DOHH2 (cell line): Measurements from ENCODE around the gene FRG1.
"Not testable (repeated sequence)": the region's sequence is repeated elsewhere in the genome, so short reads cannot be mapped to it uniquely, and the experiment has no call there.

Experiments
- H3F3A ChIP-seq: fragments of 200-600 bp; sonication (generic), shearing (Covaris generic); 2 replicates; pipeline ENCODE4 v1.6.0; 2016; ENCODE audit warnings: antibody characterized with exemption, mild to moderate bottlenecking; ENCODE audit not compliant: control insufficient read depth, insufficient read depth
- H3K27ac ChIP-seq: fragments of 200-600 bp; sonication (generic); 2 replicates; pipeline ENCODE4 v1.5.1; 2014; ENCODE audit warnings: low read depth, mild to moderate bottlenecking, low read length, moderate library complexity
- H3K27me3 ChIP-seq: fragments of 200-600 bp; sonication (generic); 2 replicates; pipeline ENCODE4 v1.6.1; 2014; ENCODE audit warnings: mild to moderate bottlenecking, low read length, mixed read lengths; ENCODE audit not compliant: control insufficient read depth
- H3K36me3 ChIP-seq: fragments of 200-600 bp; sonication (generic); 2 replicates; pipeline ENCODE4 v1.6.1; 2014; ENCODE audit warnings: mild to moderate bottlenecking, low read length, moderate library complexity, mixed read lengths; ENCODE audit not compliant: control insufficient read depth
- H3K4me1 ChIP-seq: fragments of 200-600 bp; sonication (generic); 2 replicates; pipeline ENCODE4 v1.6.1; 2014; ENCODE audit warnings: mild to moderate bottlenecking, low read length, mixed read lengths; ENCODE audit not compliant: control insufficient read depth
- H3K4me2 ChIP-seq: fragments of 200-600 bp; sonication (generic); 2 replicates; pipeline ENCODE4 v1.6.0; 2014; ENCODE audit warnings: mild to moderate bottlenecking, low read length, moderate library complexity
- H3K4me3 ChIP-seq: fragments of 200-600 bp; sonication (generic); 2 replicates; pipeline ENCODE4 v1.5.1; 2014; ENCODE audit warnings: mild to moderate bottlenecking, low read length, mixed read lengths
- H3K79me2 ChIP-seq: fragments of 200-600 bp; sonication (generic); 2 replicates; pipeline ENCODE4 v1.6.1; 2014; ENCODE audit warnings: mild to moderate bottlenecking, low read length, mixed read lengths; ENCODE audit not compliant: control insufficient read depth
- H3K9me2 ChIP-seq: fragments of 200-600 bp; sonication (generic); replicated peaks from 2 replicates; pipeline ENCODE4 v1.6.1; 2014; ENCODE audit warnings: mild to moderate bottlenecking, low read length, mixed read lengths; ENCODE audit not compliant: control insufficient read depth
- H3K9me3 ChIP-seq: fragments of 200-600 bp; sonication (generic); 2 replicates; pipeline ENCODE4 v1.6.1; 2014; ENCODE audit warnings: antibody characterized with exemption, low read length, mixed read lengths; ENCODE audit not compliant: control insufficient read depth, insufficient read depth
- H4K20me1 ChIP-seq: fragments of 200-600 bp; sonication (generic); 2 replicates; pipeline ENCODE4 v1.6.0; 2014; ENCODE audit warnings: low read depth, mild to moderate bottlenecking, antibody characterized with exemption, low read length, moderate library complexity; ENCODE audit not compliant: control insufficient read depth, insufficient read depth
- EZH2phosphoT487 ChIP-seq: fragments of 200-600 bp; sonication (generic); IDR thresholded peaks from 2 replicates; pipeline ENCODE4 v1.6.1; 2017; ENCODE audit warnings: borderline replicate concordance, mild to moderate bottlenecking, antibody characterized with exemption, low read length, moderate library complexity, mixed read lengths
- TF ChIP-seq, protein P1 (sequence below): fragments of 200-600 bp; sonication (generic); IDR thresholded peaks from one replicate; pipeline ENCODE4 v1.5.1; 2014; ENCODE audit warnings: antibody characterized with exemption, mild to moderate bottlenecking, low read depth, low read length; ENCODE audit not compliant: poor library complexity, severe bottlenecking

FRG1 gene

DNA sequence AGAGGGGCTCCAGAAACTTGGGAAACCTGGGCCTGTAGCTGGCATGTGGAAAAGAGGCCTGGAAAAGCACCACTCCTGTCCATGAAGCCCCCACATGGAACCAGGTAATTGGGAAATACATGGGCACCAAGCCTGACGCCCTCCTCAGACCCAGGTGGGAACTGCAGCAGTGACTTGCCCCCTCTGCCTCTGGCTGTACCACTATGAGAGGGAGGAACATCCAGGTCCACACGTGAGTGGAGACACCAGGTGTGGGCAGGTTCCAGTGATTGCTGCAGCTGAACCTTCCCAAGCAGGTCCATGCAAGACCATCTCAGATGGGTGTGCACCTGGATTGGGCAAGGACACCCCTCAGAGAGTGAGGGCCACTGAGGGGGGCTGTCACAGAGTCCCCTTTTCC, 39.6 kb downstream of the FRG1 start:
- H3K79me2 ChIP-seq, H3K4me3 ChIP-seq, H4K20me1 ChIP-seq, H3K4me2 ChIP-seq, H3K27me3 ChIP-seq, H3F3A ChIP-seq, H3K9me2 ChIP-seq, H3K36me3 ChIP-seq, H3K9me3 ChIP-seq, H3K4me1 ChIP-seq, H3K27ac ChIP-seq: not testable (repeated sequence)
- TF ChIP-seq, protein P1, sequence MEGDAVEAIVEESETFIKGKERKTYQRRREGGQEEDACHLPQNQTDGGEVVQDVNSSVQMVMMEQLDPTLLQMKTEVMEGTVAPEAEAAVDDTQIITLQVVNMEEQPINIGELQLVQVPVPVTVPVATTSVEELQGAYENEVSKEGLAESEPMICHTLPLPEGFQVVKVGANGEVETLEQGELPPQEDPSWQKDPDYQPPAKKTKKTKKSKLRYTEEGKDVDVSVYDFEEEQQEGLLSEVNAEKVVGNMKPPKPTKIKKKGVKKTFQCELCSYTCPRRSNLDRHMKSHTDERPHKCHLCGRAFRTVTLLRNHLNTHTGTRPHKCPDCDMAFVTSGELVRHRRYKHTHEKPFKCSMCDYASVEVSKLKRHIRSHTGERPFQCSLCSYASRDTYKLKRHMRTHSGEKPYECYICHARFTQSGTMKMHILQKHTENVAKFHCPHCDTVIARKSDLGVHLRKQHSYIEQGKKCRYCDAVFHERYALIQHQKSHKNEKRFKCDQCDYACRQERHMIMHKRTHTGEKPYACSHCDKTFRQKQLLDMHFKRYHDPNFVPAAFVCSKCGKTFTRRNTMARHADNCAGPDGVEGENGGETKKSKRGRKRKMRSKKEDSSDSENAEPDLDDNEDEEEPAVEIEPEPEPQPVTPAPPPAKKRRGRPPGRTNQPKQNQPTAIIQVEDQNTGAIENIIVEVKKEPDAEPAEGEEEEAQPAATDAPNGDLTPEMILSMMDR: peak; percentile 46

- Histone ChIP-seq H3K36me3 (no peaks in the 10 kb centered on the region), H3K4me3 (no peak overlapping the region), H3K79me2 (no peaks in the 10 kb centered on the region), H3K9me3 (no peaks in the 10 kb centered on the region), H3K27me3 (no peaks in the 10 kb centered on the region), H3K27ac (no peak overlapping the region), H3K9me2 (no peaks in the 10 kb centered on the region), H3K4me2 (no peak overlapping the region), H3F3A (no peaks in the 10 kb centered on the region), H4K20me1 (no peaks in the 10 kb centered on the region), H3K4me1 (no peaks in the 10 kb centered on the region)
- TF ChIP-seq EZH2phosphoT487: no peak
- TF ChIP-seq, protein P1: no peak
Observed at GRCh38 chr4:189981970-189982369, 41.3 kb downstream of the FRG1 start.

- H3K9me2 ChIP-seq, H3K4me2 ChIP-seq, H4K20me1 ChIP-seq, H3K27me3 ChIP-seq, H3F3A ChIP-seq, H3K79me2 ChIP-seq, H3K36me3 ChIP-seq, H3K9me3 ChIP-seq, H3K4me3 ChIP-seq, H3K4me1 ChIP-seq, H3K27ac ChIP-seq: not testable (repeated sequence)
Observed at GRCh38 chr4:189983916-189984526, 43.3 kb downstream of the FRG1 start.

DNA sequence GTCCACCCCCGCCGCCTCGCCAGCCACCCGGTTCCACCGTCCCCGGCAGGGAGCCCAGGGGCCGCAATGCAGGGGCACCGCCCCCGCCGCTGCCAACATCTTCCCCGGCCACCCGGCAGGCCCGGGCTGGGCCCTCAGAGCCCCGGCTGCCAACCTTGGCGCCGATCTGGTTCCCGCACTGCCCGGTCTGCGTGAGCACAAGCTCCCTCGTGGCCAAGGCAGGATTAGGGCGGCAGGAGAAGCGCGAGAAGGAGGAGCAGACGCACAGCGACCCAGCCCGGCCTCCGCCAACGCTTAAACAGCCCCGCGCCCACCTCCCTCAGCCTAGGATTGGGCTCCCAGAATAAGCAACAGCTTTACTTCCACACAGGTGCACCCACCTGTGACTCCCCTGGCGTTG, 44.0 kb downstream of the FRG1 start:
- H3K4me1 ChIP-seq, H3K27ac ChIP-seq, H3K4me2 ChIP-seq, H3K79me2 ChIP-seq, H3K9me3 ChIP-seq, H3K27me3 ChIP-seq, H3K4me3 ChIP-seq, H3K36me3 ChIP-seq, H3F3A ChIP-seq, H4K20me1 ChIP-seq, H3K9me2 ChIP-seq: not testable (repeated sequence)

DNA sequence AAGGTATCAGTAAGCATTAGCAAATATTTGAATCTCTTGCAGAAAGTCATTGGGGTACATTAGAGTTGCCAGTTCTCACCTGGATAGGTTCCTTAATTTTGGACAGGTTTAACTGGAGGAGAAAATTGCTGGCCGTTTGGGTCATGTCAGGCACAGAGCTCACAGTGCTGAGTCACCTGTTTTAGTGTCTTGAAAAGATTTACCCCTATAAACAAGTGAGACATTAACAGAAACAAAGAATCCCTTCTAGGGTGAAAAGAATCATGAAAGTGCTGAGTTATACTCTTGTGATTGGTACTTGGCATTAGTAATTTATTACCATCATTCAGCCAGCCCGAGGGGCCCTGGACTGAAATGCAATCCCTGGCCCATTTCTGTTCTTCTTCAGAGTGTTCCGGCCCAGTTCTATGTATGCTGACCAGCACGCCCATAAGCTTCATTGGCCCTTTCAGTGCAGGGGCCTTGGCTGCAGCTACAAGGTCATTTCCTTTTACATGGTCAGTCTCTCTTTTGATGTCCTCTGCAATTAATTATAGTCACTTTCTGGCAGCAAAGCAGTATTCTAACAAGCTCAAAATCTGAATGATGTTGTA, 45.1 kb downstream of the FRG1 start:
- H3K9me3 ChIP-seq, H4K20me1 ChIP-seq, H3K79me2 ChIP-seq, H3K36me3 ChIP-seq, H3K4me3 ChIP-seq, H3K27ac ChIP-seq, H3F3A ChIP-seq, H3K27me3 ChIP-seq, H3K4me1 ChIP-seq, H3K4me2 ChIP-seq, H3K9me2 ChIP-seq: not testable (repeated sequence)
